HG02623 (cell line): ENCODE results near the gene RASSF1.
A peak's percentile ranks its signal among the peaks of the same experiment; 100 is the strongest.
"Not testable (repeated sequence)": the region's sequence is repeated elsewhere in the genome, so short reads cannot be mapped to it uniquely, and the experiment has no call there.

Source experiments
- ATAC-seq: cut with Tn5 transposase; IDR thresholded peaks from one replicate; pipeline ENCODE4 v1.9.1; 2021; ENCODE audit warnings: moderate library complexity; ENCODE audit not compliant: unreplicated experiment

RASSF1 gene

GRCh38 chr3:50325113-50325480 is 15.5 kb downstream of the RASSF1 start:
- ATAC-seq = no peak

GRCh38 chr3:50324351-50325112 is 16.1 kb downstream of the RASSF1 start:
- ATAC-seq = no peak

GRCh38 chr3:50323614-50324199 is 16.9 kb downstream of the RASSF1 start:
- no peak for ATAC-seq

GRCh38 chr3:50323092-50323600 is 17.5 kb downstream of the RASSF1 start:
- ATAC-seq = no peak

GRCh38 chr3:50322386-50323091 is 18.1 kb downstream of the RASSF1 start, which contains the start of gene HYAL2:
Gene HYAL2 (minus strand): TSS chr3:50322745. CDS start chr3:50320489, 2,256 bp downstream.
- no peak for ATAC-seq

- ATAC-seq = no peak
Observed at GRCh38 chr3:50322115-50322385, 18.6 kb downstream of the RASSF1 start.

GRCh38 chr3:50321336-50322114 is 19.1 kb downstream of the RASSF1 start:
- ATAC-seq = peak; percentile 79

GRCh38 chr3:50320853-50321335 is 19.7 kb downstream of the RASSF1 start:
- peak; percentile 42 for ATAC-seq

GRCh38 chr3:50319894-50320625 is 20.6 kb downstream of the RASSF1 start:
- ATAC-seq = no peak

GRCh38 chr3:50319181-50319893 is 21.3 kb downstream of the RASSF1 start:
- ATAC-seq = no peak

- no peak for ATAC-seq
Observed at GRCh38 chr3:50318615-50319014, 22.0 kb downstream of the RASSF1 start.

GRCh38 chr3:50318163-50318562 is 22.5 kb downstream of the RASSF1 start:
- ATAC-seq = no peak

- no peak for ATAC-seq
Observed at GRCh38 chr3:50317300-50317699, 23.3 kb downstream of the RASSF1 start.

- ATAC-seq = no peak
Observed at GRCh38 chr3:50316657-50317242, 23.9 kb downstream of the RASSF1 start.

GRCh38 chr3:50314816-50315215 is 25.8 kb downstream of the RASSF1 start:
- no peak for ATAC-seq

- no peak for ATAC-seq
Observed at GRCh38 chr3:50314342-50314741, 26.3 kb downstream of the RASSF1 start.

GRCh38 chr3:50312041-50312440 is 28.6 kb downstream of the RASSF1 start:
- not testable (repeated sequence) for ATAC-seq

GRCh38 chr3:50304601-50305000 is 36.0 kb downstream of the RASSF1 start:
- no peak for ATAC-seq
